ENCODE measurements around the gene SHISAL1.

- TF ChIP-seq STAT3 (IDR thresholded peaks at IDR 0.05; ENCODE audit: low read depth, low read length) (no peak), EZH2 (IDR thresholded peaks at IDR 0.05; ENCODE audit: borderline replicate concordance, control insufficient read depth, low read depth, low read length) (no peak), POLR2A (IDR thresholded peaks at IDR 0.05; ENCODE audit: low read depth, low read length) (no peak), RAD21 (IDR thresholded peaks at IDR 0.05; ENCODE audit: insufficient read depth, low read depth, low read length) (no peak), SREBF1 (IDR thresholded peaks at IDR 0.05; ENCODE audit: low read length) (no peak)
- TF ChIP-seq, protein P1, sequence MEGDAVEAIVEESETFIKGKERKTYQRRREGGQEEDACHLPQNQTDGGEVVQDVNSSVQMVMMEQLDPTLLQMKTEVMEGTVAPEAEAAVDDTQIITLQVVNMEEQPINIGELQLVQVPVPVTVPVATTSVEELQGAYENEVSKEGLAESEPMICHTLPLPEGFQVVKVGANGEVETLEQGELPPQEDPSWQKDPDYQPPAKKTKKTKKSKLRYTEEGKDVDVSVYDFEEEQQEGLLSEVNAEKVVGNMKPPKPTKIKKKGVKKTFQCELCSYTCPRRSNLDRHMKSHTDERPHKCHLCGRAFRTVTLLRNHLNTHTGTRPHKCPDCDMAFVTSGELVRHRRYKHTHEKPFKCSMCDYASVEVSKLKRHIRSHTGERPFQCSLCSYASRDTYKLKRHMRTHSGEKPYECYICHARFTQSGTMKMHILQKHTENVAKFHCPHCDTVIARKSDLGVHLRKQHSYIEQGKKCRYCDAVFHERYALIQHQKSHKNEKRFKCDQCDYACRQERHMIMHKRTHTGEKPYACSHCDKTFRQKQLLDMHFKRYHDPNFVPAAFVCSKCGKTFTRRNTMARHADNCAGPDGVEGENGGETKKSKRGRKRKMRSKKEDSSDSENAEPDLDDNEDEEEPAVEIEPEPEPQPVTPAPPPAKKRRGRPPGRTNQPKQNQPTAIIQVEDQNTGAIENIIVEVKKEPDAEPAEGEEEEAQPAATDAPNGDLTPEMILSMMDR (IDR thresholded peaks at IDR 0.05 in 2 of 3, conservative IDR thresholded peaks at IDR 0.05 in 1 of 3; ENCODE audit: control insufficient read depth in 2 of 3, extremely low read depth in 1 of 3, insufficient read depth in 1 of 3, low read depth in 3 of 3, low read length in 3 of 3) = no peak
These were observed 55.9 kb downstream of the SHISAL1 start for GRCh38 chr22:44256556-44257485.

Data from GM12878 (cell line).